ENCODE data around the gene ABHD3.
A peak's percentile ranks its signal among the peaks of the same experiment; 100 is the strongest.
"Not testable (repeated sequence)": the region's sequence is repeated elsewhere in the genome, so short reads cannot be mapped to it uniquely, and the experiment has no call there.

Gene ABHD3

GRCh38 chr18:21640375-21640774, 64.2 kb downstream of the ABHD3 start:
- not testable (repeated sequence) for DNase-seq

GRCh38 chr18:21638822-21639221, 65.8 kb downstream of the ABHD3 start:
- no peak for DNase-seq

GRCh38 chr18:21636769-21637168, 67.8 kb downstream of the ABHD3 start:
- no peak for DNase-seq

GRCh38 chr18:21634588-21635199, 69.9 kb downstream of the ABHD3 start:
- DNase-seq = no peak

GRCh38 chr18:21632393-21632792, 72.2 kb downstream of the ABHD3 start:
- DNase-seq = no peak

GRCh38 chr18:21629089-21629832, 75.3 kb downstream of the ABHD3 start:
- DNase-seq = no peak

GRCh38 chr18:21621640-21622039, 82.9 kb downstream of the ABHD3 start:
- not testable (repeated sequence) for DNase-seq

GRCh38 chr18:21612125-21613039, 92.2 kb downstream of the ABHD3 start, which contains the start of gene SNRPD1:
TSS of gene SNRPD1 (plus strand) at chr18:21612314. CDS start at chr18:21612430, 116 bp downstream.
- DNase-seq = peak; percentile 89

- peak; percentile 57 for DNase-seq
Measured at GRCh38 chr18:21611401-21612124, 93.0 kb downstream of the ABHD3 start.

- DNase-seq = no peak
Measured at GRCh38 chr18:21605213-21605612, 99.4 kb downstream of the ABHD3 start.

- no peak for DNase-seq
Measured at GRCh38 chr18:21604671-21605070, 99.9 kb downstream of the ABHD3 start.

- DNase-seq = no peak
Measured at GRCh38 chr18:21602299-21602587, 102.3 kb downstream of the ABHD3 start.

Measured in NCI-H2171 treated with DMSO at 0.1 percent for 48 hours (cell line).